ENCODE results near the gene TUBA8.
A peak's percentile ranks its signal among the peaks of the same experiment; 100 is the strongest.
"Not testable (repeated sequence)": the region's sequence is repeated elsewhere in the genome, so short reads cannot be mapped to it uniquely, and the experiment has no call there.

TUBA8 gene

DNA sequence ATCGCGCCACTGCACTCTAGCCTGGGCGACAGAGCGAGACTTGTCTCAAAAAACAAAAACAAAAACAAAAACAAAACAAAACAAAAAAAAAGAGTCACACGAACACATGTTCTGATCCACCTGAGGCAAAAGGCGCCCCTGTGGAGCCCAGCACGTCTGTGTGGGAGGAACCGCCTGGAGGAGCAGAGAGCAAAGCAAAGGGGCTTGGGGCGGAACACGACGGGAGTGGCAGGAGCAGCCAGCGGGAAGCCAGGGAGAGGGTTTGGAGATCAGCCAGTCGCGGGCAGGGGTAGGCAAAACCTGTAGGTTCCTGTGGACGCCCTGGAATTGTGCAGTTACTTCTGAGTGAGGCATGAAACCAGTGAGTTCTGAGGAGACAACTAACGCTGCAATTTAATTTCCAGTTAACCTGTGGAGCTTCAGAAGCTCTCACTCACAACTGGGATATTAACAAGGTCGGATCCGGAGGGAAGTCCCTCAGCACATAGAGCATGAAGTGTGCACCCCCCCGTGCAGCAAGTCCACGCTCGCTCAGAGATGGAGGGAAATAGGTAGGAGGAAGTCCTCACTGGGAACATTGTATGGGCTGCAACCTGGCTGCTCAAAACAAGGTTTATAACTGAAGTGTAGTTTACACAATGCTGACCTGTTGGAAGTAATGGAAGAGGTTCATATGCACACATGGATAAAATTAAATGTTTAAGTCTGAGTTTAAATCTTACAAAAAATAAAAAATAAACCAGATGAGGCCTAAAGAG is 26.1 kb downstream of the TUBA8 start:
- ATAC-seq (replicated peaks) (no peak), DNase-seq (no peak)
- H3K27ac Mint-ChIP-seq, result no peak overlapping the region
- H3K27me3 Mint-ChIP-seq, result no peaks in the 10 kb centered on the region
- H3K36me3 Mint-ChIP-seq (ENCODE audit: insufficient read depth), result peaks cover 5% of the 10 kb centered on the region
- no peak overlapping the region for H3K4me3 Mint-ChIP-seq
- H3K9me3 Mint-ChIP-seq, result no peaks in the 10 kb centered on the region
- H3K4me1 Mint-ChIP-seq (ENCODE audit: low read depth in 2 of 2), result no peaks in the 10 kb centered on the region

DNA sequence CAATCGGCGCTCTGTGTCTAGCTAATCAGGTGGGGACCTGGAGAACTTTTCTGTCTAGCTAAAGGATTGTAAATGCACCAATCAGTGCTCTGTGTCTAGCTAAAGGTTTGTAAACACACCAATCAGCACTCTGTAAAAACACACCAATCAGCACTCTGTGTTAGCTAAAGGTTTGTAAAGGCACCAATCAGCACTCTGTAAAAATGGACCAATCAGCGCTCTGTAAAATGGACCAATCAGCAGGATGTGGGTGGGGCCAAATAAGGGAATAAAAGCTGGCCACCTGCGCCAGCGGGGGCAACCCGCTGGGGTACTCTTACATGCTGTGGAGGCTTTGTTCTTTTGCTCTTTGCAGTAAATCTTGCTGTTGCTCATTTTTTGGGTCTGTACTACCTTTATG is 30.4 kb downstream of the TUBA8 start:
- not testable (repeated sequence) for H3K36me3 Mint-ChIP-seq (ENCODE audit: insufficient read depth); H3K27ac Mint-ChIP-seq; H3K4me1 Mint-ChIP-seq (ENCODE audit: low read depth in 2 of 2); ATAC-seq (replicated peaks); H3K4me3 Mint-ChIP-seq; DNase-seq; H3K27me3 Mint-ChIP-seq; H3K9me3 Mint-ChIP-seq

DNA sequence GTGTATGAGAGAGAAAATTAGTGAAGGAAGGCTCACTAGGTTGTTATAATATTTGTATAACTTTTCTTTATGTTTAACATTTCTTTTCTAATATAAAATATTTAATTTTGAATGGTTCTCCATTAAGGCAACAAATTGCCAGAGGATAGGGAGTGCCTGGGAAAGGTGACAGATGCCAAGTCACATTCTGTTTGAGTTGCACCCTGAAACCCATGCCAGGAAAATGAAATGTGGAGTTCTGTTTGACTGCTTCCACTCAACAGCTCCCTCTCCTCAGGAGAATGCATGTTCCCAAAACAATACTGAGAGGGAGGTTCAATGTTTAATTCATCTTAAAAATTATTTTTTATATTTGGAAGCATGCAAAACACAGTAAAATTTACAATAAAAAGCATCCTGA is 33.5 kb downstream of the TUBA8 start:
- Mint-ChIP-seq H3K9me3 (no peaks in the 10 kb centered on the region), H3K4me3 (no peak overlapping the region), H3K36me3 (ENCODE audit: insufficient read depth) (peaks cover 6% of the 10 kb centered on the region), H3K27ac (no peak overlapping the region), H3K4me1 (ENCODE audit: low read depth in 2 of 2) (peaks cover 6 to 9% of the 10 kb centered on the region in 2 donors), H3K27me3 (no peaks in the 10 kb centered on the region)
- no peak for DNase-seq
- ATAC-seq (replicated peaks), result no peak

DNA sequence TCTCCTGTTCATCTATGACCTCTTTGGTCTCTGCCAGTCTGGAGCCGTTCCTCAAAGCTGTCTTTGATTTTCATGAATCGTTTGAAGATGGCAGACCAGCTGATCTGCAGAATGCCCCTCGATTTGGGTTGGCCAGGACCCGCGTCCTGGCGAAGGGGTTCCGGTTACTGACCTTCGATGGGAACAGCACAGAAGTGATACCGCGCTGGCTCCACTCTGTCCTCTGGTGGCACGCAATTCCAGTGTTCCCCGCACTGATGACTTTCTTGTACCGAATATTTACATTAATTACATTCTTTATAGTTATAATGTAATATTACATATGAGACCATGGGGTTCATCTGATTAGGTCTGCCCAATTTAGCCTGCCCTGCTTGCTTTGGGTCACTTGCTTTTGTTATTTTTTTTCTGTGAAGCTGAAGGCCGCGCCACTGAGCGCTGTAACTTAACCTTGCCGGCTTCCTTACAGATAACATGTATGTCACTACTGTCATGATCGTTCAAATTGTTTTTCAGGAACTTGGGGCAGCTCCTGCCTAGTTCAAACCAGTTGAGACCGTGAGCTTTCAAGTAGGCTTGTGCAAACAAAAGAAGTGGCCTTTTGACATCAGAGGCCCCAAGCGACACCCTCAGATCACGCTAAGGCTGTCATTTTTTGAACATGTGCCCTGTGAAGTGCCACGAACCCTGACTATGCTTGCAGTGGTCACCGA is 35.2 kb downstream of the TUBA8 start:
- H3K9me3 Mint-ChIP-seq, result no peaks in the 10 kb centered on the region
- ATAC-seq (replicated peaks), result no peak
- no peak overlapping the region for H3K4me3 Mint-ChIP-seq
- no peak overlapping the region for H3K27ac Mint-ChIP-seq
- peaks cover 13 to 14% of the 10 kb centered on the region in 2 donors for H3K4me1 Mint-ChIP-seq (ENCODE audit: low read depth in 2 of 2)
- no peaks in the 10 kb centered on the region for H3K27me3 Mint-ChIP-seq
- no peak for DNase-seq
- peaks cover 9% of the 10 kb centered on the region for H3K36me3 Mint-ChIP-seq (ENCODE audit: insufficient read depth)

DNA sequence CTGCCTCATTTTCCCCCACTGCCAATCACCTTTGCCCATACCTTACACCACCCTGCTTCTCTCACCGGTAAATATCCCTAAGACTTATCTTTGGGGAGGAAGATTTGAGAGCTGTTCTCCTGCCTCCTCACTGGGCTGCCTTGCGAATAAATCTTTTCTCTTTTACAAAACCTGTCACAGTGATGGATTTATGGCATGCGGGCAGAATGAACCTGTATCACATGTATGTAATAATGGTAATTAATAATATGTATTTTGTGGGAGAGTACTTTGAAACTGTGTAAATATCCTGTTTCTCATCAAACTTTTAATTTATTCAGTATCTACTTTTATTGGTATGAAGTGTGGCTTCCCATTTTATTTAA is 35.8 kb downstream of the TUBA8 start:
- DNase-seq (no peak), ATAC-seq (replicated peaks) (no peak)
- no peak overlapping the region for H3K27ac Mint-ChIP-seq

DNA sequence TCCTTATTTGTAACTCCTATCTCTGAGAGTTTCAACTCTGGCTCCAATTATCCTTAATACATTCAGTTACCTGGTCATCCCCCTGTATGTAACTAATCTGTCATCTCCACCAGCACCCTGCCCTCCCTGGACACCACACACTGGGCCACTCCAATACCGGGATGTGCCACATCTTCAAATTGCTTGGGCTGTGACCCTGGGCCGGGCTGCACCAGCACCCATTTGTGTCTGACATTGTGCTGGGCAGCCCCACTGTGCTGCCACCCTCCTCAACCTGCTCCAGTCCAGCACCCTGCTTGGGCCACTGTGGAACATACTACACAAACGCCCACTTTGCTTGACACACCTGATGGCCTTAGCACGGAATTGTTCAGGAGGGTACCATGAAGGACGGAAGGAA is 37.2 kb downstream of the TUBA8 start:
- Mint-ChIP-seq H3K36me3 (ENCODE audit: insufficient read depth) (peaks cover 12% of the 10 kb centered on the region), H3K27ac (peak overlapping the region; percentile 84 to 97), H3K4me3 (no peak overlapping the region), H3K9me3 (no peaks in the 10 kb centered on the region), H3K27me3 (no peaks in the 10 kb centered on the region), H3K4me1 (ENCODE audit: low read depth in 2 of 2) (peaks cover 17 to 26% of the 10 kb centered on the region in 2 donors)
- DNase-seq, result no peak
- no peak for ATAC-seq (replicated peaks)

More for the DNA sequence above, 35.8 kb downstream of the TUBA8 start:
- Mint-ChIP-seq H3K36me3 (ENCODE audit: insufficient read depth) (peaks cover 8% of the 10 kb centered on the region), H3K4me1 (ENCODE audit: low read depth in 2 of 2) (peaks cover 14 to 18% of the 10 kb centered on the region in 2 donors), H3K27me3 (no peaks in the 10 kb centered on the region), H3K9me3 (no peaks in the 10 kb centered on the region), H3K4me3 (no peak overlapping the region)

DNA sequence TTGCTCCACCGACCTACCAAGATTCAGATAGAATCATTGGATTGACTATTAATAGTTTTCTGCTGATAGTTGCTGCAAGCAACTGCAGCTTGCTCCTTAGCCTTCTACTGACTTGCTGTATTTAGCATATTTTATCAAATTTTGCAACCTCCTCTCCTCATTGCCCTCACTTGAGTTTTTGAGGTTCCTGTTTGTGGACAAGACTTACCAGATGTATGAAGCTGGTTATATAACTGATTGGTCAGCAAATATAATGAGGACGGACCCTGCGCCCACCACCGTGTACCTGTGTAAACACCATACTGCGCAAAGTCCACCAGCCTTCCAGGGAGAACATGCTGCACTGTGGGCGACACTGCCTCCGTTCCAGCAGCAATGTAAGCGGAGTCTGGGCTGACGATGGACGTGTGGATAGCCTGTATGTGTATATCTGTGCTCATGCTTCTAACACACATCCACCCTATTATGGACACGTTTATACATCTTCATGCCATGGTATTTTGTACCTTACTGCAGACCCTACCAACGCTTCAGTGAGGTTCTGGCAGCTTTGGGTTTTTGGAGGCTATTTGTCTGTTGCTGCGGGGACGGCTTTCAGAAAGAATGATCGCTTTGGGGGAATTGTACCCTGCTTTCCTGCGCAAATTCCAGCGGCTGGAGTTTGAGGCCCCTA is 37.8 kb downstream of the TUBA8 start:
- Mint-ChIP-seq H3K4me1 (ENCODE audit: low read depth in 2 of 2) (peaks cover 18 to 27% of the 10 kb centered on the region in 2 donors), H3K27ac (peak overlapping the region; percentile 84 to 97)
- ATAC-seq (replicated peaks), result no peak

DNA sequence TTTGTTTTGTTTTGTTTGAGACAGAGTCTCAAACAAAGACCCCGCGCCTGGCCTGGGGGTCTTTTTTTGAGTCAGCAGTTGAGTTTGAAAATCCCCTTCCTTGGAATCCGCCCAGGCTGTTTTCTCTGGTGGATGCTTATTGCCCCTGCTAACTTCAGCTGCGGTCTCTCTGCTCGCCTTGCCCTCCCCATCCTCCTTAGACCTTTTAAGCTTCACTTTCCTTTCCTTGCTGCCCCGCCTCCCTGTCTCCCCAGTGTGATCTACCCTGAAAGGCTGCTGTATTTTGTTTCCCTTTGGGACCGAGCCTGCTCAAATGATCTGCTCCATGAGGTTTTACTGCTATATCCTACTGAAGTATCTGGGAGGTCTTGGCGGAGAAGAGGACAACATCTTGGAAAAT is 41.9 kb downstream of the TUBA8 start:
- DNase-seq (peak in 1 of 3 experiments; percentile 19), ATAC-seq (replicated peaks) (no peak)
- H3K9me3 Mint-ChIP-seq, result no peaks in the 10 kb centered on the region
- no peaks in the 10 kb centered on the region for H3K27me3 Mint-ChIP-seq
- peaks cover 12% of the 10 kb centered on the region for H3K36me3 Mint-ChIP-seq (ENCODE audit: insufficient read depth)
- peak overlapping the region; percentile 85 to 97 for H3K27ac Mint-ChIP-seq
- H3K4me1 Mint-ChIP-seq (ENCODE audit: low read depth in 2 of 2), result peaks cover 17 to 31% of the 10 kb centered on the region in 2 donors
- H3K4me3 Mint-ChIP-seq, result peak overlapping the region; percentile 56 to 92

More for the DNA sequence above, 37.8 kb downstream of the TUBA8 start:
- peaks cover 12% of the 10 kb centered on the region for H3K36me3 Mint-ChIP-seq (ENCODE audit: insufficient read depth)
- H3K27me3 Mint-ChIP-seq, result no peaks in the 10 kb centered on the region
- no peak for DNase-seq
- no peak overlapping the region for H3K4me3 Mint-ChIP-seq
- no peaks in the 10 kb centered on the region for H3K9me3 Mint-ChIP-seq

DNA sequence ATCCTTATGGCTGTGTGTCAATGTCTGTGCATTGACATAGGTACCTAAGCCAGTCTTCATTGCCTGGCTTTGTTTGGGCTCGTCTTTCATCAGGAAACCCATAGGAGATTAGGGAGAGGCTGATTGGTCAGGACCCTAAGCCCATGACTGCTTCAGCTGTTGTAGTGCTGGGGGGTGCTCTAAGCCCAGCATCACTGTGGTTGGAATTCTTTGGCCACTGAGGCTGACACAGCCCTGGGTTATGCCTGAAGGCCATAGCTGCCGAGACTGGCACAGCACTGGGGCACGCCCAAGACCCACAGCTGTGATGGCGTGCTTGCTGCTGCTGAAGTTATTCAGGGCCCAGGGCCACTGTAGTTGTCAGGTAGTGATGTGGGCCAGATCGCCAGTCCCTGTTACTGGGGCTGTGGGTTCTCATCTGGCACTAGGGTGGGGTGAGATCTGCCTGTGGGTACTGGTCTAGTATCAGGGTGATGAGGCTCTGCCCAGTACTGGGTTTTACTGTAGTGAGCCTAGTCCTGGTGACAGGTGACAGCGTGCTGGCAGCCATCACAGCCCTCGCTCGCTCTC is 44.3 kb downstream of the TUBA8 start:
- Mint-ChIP-seq H3K27ac (peak overlapping the region in 1 of 2 donors; percentile 46), H3K4me3 (no peak overlapping the region), H3K36me3 (ENCODE audit: insufficient read depth) (peaks cover 8% of the 10 kb centered on the region), H3K27me3 (no peaks in the 10 kb centered on the region), H3K4me1 (ENCODE audit: low read depth in 2 of 2) (peaks cover 7 to 23% of the 10 kb centered on the region in 2 donors), H3K9me3 (no peaks in the 10 kb centered on the region)
- no peak for ATAC-seq (replicated peaks)
- no peak for DNase-seq

DNA sequence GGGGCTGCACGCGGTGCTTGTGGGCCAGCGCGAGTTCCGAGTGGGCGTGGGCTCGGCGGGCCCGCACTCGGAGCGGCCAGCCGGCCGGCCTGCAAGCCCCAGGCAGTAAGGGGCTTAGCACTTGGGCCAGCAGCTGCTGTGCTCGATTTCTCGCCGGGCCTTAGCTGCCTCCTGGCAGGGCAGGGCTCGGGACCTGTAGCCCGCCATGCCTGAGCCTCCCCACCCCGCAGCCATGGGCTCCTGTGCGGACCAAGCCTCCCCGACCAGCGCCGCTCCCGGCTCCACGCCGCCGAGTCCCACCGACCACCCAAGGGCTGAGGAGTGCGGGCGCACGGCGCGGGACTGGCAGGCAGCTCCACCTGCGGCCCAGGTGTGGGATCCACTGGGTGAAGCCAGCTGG is 44.9 kb downstream of the TUBA8 start:
- H3K4me1 Mint-ChIP-seq (ENCODE audit: low read depth in 2 of 2), result peaks cover 5 to 21% of the 10 kb centered on the region in 2 donors
- H3K9me3 Mint-ChIP-seq; H3K27me3 Mint-ChIP-seq; H3K36me3 Mint-ChIP-seq (ENCODE audit: insufficient read depth); H3K4me3 Mint-ChIP-seq; DNase-seq; H3K27ac Mint-ChIP-seq; ATAC-seq (replicated peaks): not testable (repeated sequence)

DNA sequence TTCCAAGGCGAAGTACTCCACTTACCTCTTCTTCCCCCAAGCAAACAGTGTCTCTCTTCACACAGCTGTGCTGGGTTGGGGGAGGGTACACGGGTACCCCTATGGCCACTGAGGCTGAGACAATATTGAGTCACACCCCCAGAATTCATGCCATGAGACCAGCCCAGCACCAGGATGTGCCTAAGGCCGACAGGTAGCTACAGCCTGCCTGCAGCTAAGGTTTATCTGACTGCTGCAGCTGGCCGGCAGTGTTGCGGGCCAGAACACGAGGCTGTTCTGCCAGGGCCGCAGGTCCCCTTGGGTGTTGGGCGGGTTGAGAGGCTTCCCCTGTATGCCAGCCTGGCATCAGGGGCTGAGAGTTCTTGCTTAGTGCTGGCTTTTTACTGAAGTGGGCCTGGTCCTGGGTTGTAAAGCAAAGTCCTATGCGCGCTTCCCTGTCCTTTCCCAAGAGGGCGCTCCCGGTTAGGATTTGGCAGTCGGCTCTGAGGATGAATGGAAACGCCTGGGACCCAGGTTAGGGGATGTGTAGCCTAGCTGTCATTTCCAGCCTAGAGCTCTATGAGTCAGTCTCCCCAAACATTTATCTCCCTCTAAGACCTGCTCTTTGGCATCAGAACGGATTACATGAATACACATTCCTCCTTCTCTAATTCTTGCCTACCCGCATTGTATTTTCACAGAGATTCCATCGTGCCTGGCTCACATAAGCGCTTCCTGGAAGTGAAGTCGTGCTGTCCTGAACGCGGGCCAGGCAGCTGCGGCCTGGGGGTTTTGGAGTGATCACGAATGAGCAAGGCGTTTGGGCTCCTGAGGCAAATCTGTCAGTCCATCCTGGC is 46.5 kb downstream of the TUBA8 start:
- peaks cover 4 to 8% of the 10 kb centered on the region in 2 donors for H3K4me1 Mint-ChIP-seq (ENCODE audit: low read depth in 2 of 2)
- DNase-seq (peak in 1 of 3 experiments; percentile 8), ATAC-seq (replicated peaks) (no peak)
- H3K36me3 Mint-ChIP-seq (ENCODE audit: insufficient read depth), result no peaks in the 10 kb centered on the region
- no peaks in the 10 kb centered on the region for H3K27me3 Mint-ChIP-seq
- H3K4me3 Mint-ChIP-seq, result no peak overlapping the region
- H3K27ac Mint-ChIP-seq, result peak overlapping the region; percentile 38 to 60
- H3K9me3 Mint-ChIP-seq, result no peaks in the 10 kb centered on the region

DNA sequence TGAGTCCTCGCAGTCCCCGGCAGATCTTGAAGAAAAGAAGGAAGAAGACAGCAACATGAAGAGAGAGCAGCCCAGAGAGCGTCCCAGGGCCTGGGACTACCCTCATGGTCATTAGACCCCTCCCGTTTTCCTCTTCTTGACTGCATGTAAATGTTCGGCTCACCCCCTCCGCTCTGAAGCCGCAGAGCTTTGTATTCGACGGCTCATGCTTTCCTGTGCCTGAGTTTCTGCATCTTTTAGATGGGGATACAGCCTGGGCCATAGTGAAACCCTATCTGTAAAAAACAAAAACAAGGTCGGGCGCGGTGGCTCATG is 47.1 kb downstream of the TUBA8 start:
- DNase-seq, result no peak
- Mint-ChIP-seq H3K4me3 (no peak overlapping the region), H3K27me3 (no peaks in the 10 kb centered on the region), H3K27ac (peak overlapping the region in 1 of 2 donors; percentile 38), H3K4me1 (ENCODE audit: low read depth in 2 of 2) (peaks cover 2 to 5% of the 10 kb centered on the region in 2 donors), H3K36me3 (ENCODE audit: insufficient read depth) (no peaks in the 10 kb centered on the region), H3K9me3 (no peaks in the 10 kb centered on the region)
- ATAC-seq (replicated peaks), result no peak

DNA sequence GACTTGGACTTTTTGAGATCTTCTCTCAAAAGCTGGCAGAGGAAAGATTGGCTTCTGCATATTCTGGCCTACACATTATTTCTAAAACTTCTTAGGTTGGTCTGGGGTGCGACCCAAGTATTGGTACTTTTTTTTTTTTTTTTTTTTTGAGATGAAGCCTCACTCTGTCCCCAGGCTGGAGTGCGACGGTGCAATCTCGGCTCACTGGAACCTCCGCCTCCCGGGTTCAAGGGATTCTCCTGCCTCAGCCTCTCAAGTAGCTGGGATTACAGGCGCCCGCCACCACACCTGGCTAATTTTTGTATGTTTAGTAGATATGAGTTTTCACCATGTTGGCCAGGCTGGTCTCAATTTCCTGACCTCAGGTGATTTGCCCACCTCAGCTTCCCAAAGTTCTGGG is 50.0 kb downstream of the TUBA8 start:
- H3K36me3 Mint-ChIP-seq (ENCODE audit: insufficient read depth); H3K27me3 Mint-ChIP-seq; ATAC-seq (replicated peaks); H3K9me3 Mint-ChIP-seq; H3K4me3 Mint-ChIP-seq; H3K4me1 Mint-ChIP-seq (ENCODE audit: low read depth in 2 of 2); DNase-seq; H3K27ac Mint-ChIP-seq: not testable (repeated sequence)
